Stimulated activated CD8-positive, alpha-beta memory T cell treated with anti-CD3 and anti-CD28 coated beads, Interleukin-12 subunit alpha, Interleukin-12 subunit beta, amount 100 ng/mL, for 24 hours (primary cell): ENCODE data around the gene KLRC4.
"Not testable (repeated sequence)": the region's sequence is repeated elsewhere in the genome, so short reads cannot be mapped to it uniquely, and the experiment has no call there.

ENCODE experiments used
- DNase-seq: peaks from one replicate; pipeline ENCODE4 v3.0.0-alpha.2; 2020; ENCODE audit errors: extremely low read depth

KLRC4 gene

GRCh38 chr12:10409392-10409791 lies at the start of gene KLRC4:
KLRC4 (minus strand) TSS chr12:10409757; CDS start chr12:10409575, 182 bp downstream.
- DNase-seq: no peak

- no peak for DNase-seq
These were observed 48.2 kb upstream of the KLRC4 start for GRCh38 chr12:10457760-10458159.

- no peak for DNase-seq
These were observed 47.3 kb upstream of the KLRC4 start for GRCh38 chr12:10456856-10457255.

GRCh38 chr12:10455766-10456165 lies 46.2 kb upstream of the KLRC4 start:
- no peak for DNase-seq

GRCh38 chr12:10454531-10454930 lies 45.0 kb upstream of the KLRC4 start:
- DNase-seq: no peak

- DNase-seq: no peak
These were observed 43.6 kb upstream of the KLRC4 start, which contains the start of gene KLRC1 for GRCh38 chr12:10453156-10453555. KLRC1 (minus strand) TSS chr12:10453377; CDS start chr12:10451156, 2,221 bp downstream.

GRCh38 chr12:10448236-10448635 lies 38.7 kb upstream of the KLRC4 start:
- DNase-seq: no peak

GRCh38 chr12:10446052-10446451 lies 36.5 kb upstream of the KLRC4 start:
- not testable (repeated sequence) for DNase-seq

GRCh38 chr12:10441144-10441543 lies 31.6 kb upstream of the KLRC4 start:
- DNase-seq: not testable (repeated sequence)

GRCh38 chr12:10439608-10440274 lies 30.2 kb upstream of the KLRC4 start:
- DNase-seq: not testable (repeated sequence)

GRCh38 chr12:10437601-10438000 lies 28.0 kb upstream of the KLRC4 start:
- DNase-seq: not testable (repeated sequence)

- not testable (repeated sequence) for DNase-seq
These were observed 26.3 kb upstream of the KLRC4 start, which contains the start of gene KLRC2 for GRCh38 chr12:10435816-10436215. KLRC2 (minus strand) TSS chr12:10436010; CDS start chr12:10435986, 24 bp downstream.

- not testable (repeated sequence) for DNase-seq
These were observed 21.1 kb upstream of the KLRC4 start for GRCh38 chr12:10430623-10431022.

GRCh38 chr12:10425938-10426337 lies 16.4 kb upstream of the KLRC4 start:
- DNase-seq: not testable (repeated sequence)

GRCh38 chr12:10424260-10424899 lies 14.8 kb upstream of the KLRC4 start:
- not testable (repeated sequence) for DNase-seq

- not testable (repeated sequence) for DNase-seq
These were observed 12.6 kb upstream of the KLRC4 start for GRCh38 chr12:10422159-10422558.

- not testable (repeated sequence) for DNase-seq
These were observed 10.8 kb upstream of the KLRC4 start, which contains the start of gene KLRC3 for GRCh38 chr12:10420334-10420733. KLRC3 (minus strand) TSS chr12:10420595; CDS start chr12:10420550, 45 bp downstream.

- no peak for DNase-seq
These were observed 715 bp downstream of the KLRC4 start for GRCh38 chr12:10408842-10409241.

- DNase-seq: no peak
These were observed 2.8 kb downstream of the KLRC4 start for GRCh38 chr12:10406725-10407124.

- no peak for DNase-seq
These were observed 4.3 kb downstream of the KLRC4 start for GRCh38 chr12:10405294-10405693.

- no peak for DNase-seq
These were observed 4.8 kb downstream of the KLRC4 start for GRCh38 chr12:10404798-10405197.

GRCh38 chr12:10400829-10401228 lies 8.7 kb downstream of the KLRC4 start:
- DNase-seq: no peak

GRCh38 chr12:10398168-10398567 lies 11.4 kb downstream of the KLRC4 start:
- no peak for DNase-seq
